Activated CD4-positive, alpha-beta T cell treated with anti-CD3 and anti-CD28 coated beads for 48 hours (primary cell): ENCODE results near the gene PCBP1.
"Not testable (repeated sequence)": the region's sequence is repeated elsewhere in the genome, so short reads cannot be mapped to it uniquely, and the experiment has no call there.

Experiments
- DNase-seq: peaks from one replicate; pipeline ENCODE4 v3.0.0-alpha.2; 2020

The PCBP1 gene

DNA sequence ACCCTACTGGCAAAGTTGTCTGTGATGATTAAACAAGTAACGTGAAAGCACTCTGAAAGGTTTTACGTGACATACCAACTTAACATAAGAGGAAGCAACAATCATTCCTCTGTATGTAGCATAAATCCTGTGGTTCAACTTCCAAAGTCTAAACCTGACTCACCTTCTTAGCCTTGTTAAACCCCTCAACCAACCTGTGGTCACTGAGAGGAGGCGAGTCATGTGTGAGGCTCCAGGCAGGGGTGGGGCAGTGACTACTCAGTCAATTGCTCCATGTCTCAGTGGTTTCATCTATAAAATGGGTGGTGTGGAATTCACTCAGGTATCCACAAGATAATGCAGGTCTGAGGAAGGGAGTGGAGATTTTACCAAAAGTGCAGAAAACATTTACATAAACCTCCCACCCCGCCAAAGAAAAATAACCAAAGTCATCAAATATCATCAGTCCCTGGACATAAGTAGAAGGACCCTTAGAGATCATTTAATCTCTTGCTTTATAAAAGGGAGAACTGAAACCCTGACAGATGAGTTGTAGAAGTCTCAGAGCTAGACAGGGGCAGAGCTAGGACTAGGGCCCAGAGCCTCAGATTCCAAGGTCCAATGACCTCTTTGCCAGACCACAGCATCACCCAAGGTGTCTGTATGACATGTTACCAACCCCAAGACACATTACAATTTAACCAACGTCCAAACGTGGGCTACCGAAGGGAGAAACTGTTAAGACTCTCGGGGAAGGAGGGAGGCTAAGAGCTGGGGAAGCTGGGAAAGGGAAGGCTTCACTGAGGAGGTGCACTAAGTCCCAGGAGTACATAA, 3.7 kb upstream of the PCBP1 start:
- peak; percentile 79 for DNase-seq

- peak; percentile 71 for DNase-seq
Measured at GRCh38 chr2:70084973-70085710, 2.1 kb upstream of the PCBP1 start.

GRCh38 chr2:70085711-70086277, 1.5 kb upstream of the PCBP1 start:
- no peak for DNase-seq

DNA sequence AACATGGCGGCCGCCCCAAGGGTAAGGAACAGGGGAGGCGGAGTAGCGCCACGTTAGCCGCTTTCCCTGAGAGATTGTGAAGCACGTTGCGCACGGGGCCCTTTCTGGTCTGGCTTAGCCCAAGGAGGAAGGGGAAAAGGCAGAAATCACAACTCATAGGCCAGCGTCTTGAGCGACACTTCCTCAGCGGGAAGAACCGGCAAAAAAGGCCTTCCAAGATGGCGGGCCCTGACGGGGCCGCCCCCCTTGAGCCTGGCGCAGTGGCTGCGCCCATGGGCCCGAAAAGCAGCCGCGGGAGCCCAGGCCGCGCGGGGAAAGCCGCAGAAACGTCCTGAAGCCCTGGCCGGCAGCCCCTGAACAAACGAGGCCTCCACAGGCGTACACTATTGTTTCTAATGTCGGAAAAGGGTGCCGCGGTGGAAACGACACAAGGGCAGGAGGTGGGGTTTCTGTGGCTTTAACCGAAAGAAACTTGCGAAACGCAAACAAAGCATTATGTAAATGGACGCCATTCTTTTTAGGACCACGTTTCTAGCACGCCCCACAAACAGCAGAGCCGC, 919 bp upstream of the PCBP1 start:
- DNase-seq: peak; percentile 84

DNA sequence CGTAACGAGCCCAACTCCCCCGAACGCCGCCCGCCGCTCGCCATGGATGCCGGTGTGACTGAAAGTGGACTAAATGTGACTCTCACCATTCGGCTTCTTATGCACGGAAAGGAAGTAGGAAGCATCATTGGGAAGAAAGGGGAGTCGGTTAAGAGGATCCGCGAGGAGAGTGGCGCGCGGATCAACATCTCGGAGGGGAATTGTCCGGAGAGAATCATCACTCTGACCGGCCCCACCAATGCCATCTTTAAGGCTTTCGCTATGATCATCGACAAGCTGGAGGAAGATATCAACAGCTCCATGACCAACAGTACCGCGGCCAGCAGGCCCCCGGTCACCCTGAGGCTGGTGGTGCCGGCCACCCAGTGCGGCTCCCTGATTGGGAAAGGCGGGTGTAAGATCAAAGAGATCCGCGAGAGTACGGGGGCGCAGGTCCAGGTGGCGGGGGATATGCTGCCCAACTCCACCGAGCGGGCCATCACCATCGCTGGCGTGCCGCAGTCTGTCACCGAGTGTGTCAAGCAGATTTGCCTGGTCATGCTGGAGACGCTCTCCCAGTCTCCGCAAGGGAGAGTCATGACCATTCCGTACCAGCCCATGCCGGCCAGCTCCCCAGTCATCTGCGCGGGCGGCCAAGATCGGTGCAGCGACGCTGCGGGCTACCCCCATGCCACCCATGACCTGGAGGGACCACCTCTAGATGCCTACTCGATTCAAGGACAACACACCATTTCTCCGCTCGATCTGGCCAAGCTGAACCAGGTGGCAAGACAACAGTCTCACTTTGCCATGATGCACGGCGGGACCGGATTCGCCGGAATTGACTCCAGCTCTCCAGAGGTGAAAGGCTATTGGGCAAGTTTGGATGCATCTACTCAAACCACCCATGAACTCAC, 673 bp downstream of the PCBP1 start:
- peak; percentile 75 for DNase-seq

GRCh38 chr2:70088598-70089219, 1.4 kb downstream of the PCBP1 start:
- no peak for DNase-seq

GRCh38 chr2:70089220-70089982, 2.1 kb downstream of the PCBP1 start:
- DNase-seq: peak; percentile 61

GRCh38 chr2:70089983-70090525, 2.8 kb downstream of the PCBP1 start:
- DNase-seq: no peak

- no peak for DNase-seq
Measured at GRCh38 chr2:70090706-70091334, 3.5 kb downstream of the PCBP1 start.

DNA sequence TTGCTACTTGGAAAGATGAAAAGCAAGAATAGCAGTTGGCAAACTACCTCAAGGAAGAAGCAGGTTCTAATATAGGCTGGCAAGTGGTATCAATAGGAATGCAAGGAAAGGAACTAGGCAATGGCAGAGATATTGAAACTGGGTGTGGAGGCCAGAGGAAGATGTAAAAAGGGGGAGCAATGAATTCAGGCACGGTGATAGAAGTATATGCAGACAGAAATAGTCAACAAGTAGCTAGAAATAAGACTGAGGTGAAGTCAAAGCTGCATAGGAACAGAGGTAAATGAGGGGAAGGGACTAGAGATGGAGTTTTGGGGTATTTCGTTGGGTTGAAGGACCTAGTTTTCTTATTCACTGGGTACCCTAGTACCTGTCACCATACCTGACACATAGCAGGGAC, 4.1 kb downstream of the PCBP1 start:
- DNase-seq: no peak

DNA sequence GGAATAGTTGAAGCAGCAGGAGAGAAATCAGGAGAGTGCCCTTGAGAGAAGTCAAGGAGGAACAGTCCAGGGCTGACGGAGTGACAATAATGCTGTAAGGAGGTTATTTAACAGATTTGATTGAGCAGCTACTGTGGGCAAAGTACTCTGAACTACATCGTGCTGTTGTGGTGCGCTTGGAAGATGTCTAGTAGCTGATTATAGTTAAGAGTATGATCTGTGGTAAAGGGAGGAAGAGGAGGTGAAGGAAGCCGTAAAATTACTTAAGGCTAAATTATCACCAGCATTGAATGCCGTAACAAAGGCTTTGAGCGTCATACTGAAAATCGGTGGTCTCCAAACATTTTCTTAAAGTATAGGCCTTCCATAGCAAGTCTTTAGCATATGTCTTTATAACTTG, 4.5 kb downstream of the PCBP1 start:
- DNase-seq: no peak

DNA sequence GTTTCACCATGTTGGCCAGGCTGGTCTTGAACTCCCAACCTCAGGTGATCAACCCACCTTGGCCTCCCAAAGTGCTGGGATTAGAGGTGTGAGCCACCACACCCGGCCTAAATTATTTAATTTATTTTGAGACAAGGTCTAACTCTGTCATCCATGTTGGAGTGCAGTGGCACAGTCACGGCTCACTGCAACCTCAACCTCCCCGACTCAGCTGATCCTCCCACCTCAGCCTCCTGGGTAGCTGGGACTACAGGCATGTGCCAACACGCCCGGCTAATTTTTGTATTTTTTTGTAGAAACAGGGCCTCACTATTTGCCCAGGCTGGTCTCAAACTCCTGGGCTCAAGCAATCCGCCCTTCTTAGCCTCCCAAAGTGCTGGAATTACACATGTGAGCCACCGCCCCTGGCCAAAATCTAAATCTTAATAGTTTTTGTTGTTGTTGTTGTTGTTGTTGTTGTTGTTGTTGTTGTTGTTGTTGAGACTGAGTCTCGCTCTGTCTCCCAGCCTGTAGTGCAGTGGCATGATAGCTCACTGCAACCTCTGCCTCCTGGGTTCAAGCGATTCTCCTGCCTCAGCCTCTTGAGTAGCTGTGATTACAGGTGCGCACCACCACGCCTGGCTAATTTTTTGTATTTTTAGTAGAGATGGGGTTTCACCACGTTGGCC, 5.4 kb downstream of the PCBP1 start:
- not testable (repeated sequence) for DNase-seq

- no peak for DNase-seq
Measured at GRCh38 chr2:70094171-70094977, 7.1 kb downstream of the PCBP1 start.

- DNase-seq: peak; percentile 50
Measured at GRCh38 chr2:70094978-70095719, 7.9 kb downstream of the PCBP1 start.

GRCh38 chr2:70095720-70096670, 8.7 kb downstream of the PCBP1 start:
- no peak for DNase-seq

GRCh38 chr2:70098032-70098431, 10.8 kb downstream of the PCBP1 start:
- DNase-seq: no peak

GRCh38 chr2:70099270-70099669, 12.0 kb downstream of the PCBP1 start:
- no peak for DNase-seq
